Measurements from ENCODE around the gene PGBD1. TPM values are rescaled to one million over a fixed set of nuclear protein-coding genes. Genes with fewer than 3 reads are reported as not detected.
"Not testable (repeated sequence)": the region's sequence is repeated elsewhere in the genome, so short reads cannot be mapped to it uniquely, and the experiment has no call there.

PGBD1 gene
- polyA plus RNA-seq, 5 donors = 11.8 to 14.1 (median 13.4) TPM

GRCh38 chr6:28267695-28268059 is 13.7 kb upstream of the PGBD1 start:
- no peak for DNase-seq

DNA sequence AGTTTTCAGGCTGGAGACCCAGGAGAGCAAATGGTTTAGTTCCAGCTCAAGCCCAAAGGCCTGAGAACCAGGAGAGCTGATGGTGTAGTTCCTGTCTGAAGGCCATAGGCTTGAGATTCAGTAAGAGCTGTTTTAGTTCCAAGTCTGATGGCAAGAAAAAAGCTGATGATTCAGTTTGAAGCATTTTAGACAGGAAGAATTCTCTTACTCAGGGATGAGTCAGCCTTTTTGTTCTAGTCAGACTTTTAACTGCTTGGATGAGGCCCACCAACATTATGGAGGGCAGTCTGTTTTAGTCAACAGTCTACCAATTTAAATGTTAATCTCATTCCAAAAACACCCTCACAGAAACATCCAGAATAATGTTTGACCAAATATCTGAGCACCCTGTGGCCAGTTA is 11.9 kb upstream of the PGBD1 start:
- DNase-seq = no peak

- DNase-seq = no peak
These were observed 6.5 kb upstream of the PGBD1 start for GRCh38 chr6:28274888-28275287.

DNA sequence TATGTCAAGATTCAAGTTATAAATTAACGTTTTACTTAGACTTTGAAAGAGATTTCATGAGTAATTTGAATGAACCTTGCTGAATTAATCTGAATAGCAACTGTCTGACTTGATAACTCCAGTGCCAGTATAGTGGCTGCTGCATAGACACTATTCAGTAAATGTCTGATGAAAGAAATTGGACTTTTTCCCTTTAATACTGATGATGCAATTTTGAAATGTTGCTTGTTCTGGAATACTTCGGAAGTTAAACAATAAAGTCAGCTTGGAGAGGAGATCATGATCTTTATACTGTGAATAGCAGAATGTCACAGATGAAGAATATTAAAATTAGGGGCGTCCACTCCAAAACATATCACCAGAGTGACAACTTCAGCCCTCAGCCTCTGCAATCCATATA is 3.6 kb upstream of the PGBD1 start:
- no peak for DNase-seq

DNA sequence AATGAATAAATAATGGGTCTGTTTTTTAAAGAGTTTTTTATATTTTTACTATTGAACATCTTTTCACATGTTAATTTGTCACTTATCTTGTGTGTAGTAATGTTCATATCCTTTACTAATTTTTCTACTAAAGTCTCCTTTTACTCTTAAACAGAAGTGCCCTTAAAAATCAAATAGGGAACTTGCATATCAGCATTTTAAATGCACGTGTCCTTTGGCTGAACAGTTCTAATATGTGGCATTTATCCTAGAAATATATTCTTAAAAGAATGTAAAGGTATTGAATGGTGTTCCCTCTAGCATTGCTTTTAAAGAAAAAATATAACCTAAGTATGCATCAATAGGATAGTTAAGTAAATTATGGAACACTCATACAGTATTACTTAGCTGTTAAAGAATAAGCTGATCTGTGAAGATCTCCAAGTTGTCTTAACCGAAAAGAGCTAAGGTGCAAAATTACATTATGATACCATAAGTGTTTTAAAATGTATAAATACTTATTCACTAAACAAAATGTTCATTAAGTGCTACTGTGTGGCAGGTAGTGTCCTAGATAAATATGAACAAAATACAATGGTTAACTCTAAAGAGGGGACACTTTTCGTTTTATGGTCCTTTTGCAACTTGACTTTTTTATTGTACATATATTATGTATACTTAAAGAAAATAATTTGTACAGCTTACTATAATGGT is 631 bp upstream of the PGBD1 start:
- DNase-seq = no peak

DNA sequence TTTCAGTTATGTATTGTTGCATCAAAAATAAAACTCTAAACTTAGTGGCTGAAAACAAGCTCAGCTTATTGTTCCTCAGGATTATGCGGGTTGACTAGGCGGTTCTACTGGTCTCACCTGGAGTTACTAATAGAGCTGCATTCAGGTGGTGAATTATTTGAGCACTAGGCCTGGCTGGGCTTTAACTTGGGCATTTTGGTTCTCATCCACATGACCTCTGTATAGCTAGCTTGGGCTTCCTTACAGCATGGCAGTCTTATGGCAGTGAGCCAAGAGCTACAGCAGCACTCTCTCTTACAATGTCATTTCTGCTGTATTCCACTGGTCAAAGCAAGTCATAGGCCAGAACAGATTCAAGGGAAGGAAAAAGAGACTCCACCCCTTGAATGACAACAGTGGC is 1.6 kb downstream of the PGBD1 start:
- no peak for DNase-seq

DNA sequence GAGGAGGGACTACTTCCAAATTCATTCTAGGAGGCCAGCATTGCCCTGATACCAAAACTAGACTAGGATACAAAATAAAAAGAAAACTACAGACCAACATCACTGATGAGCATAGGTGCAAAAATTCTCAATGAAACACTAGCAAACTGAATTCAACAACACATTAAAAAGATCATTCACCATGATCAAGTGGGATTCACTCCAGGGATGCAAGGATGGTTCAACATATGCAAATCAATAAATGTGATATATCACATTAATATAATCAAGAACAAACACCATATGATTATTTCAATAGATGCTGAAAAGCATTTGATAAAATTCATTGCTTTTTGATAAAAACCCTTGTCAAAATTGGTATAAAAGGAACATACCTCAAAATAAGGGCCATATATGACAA is 10.2 kb downstream of the PGBD1 start:
- no peak for DNase-seq

DNA sequence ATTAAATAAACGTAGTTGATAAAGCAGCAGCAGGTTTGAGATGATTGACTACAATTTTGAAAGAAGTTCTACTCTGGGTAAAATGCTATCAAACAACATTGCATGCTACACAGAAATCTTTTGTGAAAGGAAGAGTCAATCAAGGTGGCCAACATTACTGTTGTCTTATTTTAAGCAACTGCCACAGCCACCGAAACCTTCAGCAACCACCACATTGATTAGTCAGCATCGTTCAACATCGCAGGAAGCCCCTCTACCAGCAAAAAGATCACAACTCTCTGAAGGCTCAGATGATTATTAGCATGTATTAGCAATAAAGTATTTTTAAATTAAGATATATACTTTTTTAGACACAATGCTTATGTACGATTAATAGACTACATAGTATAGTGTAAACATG is 14.0 kb downstream of the PGBD1 start:
- no peak for DNase-seq

DNA sequence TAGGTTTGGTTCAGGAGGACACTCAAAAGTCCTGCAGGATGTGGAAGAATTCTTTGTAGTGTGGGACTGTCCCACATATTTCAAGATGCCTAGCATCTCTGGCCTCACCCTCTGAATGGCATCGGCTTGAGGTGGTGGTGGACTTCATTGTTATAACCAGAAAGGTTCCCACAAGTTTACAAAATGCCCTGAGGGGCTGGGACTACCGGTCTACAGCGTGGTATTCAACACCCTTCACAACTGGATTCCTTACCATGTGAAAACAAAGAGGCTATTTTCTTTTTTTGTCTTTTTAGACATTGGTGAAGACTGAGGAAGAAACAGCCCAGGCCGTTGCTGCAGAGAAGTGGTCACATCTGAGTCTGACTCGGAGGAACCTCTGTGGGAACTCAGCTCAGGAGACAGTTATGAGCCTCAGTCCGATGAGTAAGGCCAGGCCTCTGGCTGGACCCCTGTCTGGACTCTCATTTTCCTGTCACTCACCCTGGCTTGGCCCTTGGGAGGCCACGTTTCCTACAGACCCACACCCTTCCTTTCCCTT is 15.2 kb downstream of the PGBD1 start:
- DNase-seq = no peak

DNA sequence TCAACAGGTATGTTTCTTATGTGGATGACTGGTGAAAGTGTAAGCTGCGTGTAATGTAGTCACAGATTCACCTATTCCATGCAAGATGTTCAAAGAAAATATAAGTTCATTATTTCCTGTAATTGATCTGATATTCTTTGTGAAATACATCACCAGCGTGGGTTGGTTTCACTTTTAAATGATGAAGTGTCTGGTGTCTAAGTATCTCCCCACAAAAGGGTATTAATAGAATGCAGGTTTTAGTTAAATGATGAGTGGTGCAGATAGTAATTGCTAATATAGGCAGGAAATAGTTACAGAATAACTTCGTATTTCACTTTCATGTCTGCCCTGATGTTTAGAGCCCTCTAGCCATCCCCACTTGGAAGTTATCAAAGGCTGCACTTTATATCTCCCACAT is 22.2 kb downstream of the PGBD1 start:
- DNase-seq = no peak

GRCh38 chr6:28306363-28306762 is 25.0 kb downstream of the PGBD1 start:
- DNase-seq = not testable (repeated sequence)

- no peak for DNase-seq
These were observed 29.9 kb downstream of the PGBD1 start for GRCh38 chr6:28311139-28311823.

DNA sequence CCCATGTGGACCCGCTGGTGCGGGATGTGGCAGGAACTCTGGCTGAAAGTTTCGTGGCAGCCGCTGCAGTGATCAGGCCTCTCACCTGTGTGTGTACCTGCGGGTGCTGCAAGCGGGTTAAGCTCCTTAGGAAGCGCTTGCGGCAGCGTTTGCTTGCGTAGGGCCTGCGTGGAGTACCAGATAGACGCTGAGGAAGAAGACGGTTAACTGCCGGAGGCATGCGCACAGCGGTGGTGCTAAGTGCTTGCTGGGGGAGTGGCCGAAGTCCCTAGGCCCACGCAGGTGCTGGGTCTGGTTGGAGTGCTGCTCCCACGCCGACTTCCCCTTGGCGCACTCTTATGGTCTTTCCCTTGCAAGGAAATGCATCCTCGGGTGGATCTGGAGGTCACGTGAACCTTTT is 31.6 kb downstream of the PGBD1 start:
- DNase-seq = no peak

DNA sequence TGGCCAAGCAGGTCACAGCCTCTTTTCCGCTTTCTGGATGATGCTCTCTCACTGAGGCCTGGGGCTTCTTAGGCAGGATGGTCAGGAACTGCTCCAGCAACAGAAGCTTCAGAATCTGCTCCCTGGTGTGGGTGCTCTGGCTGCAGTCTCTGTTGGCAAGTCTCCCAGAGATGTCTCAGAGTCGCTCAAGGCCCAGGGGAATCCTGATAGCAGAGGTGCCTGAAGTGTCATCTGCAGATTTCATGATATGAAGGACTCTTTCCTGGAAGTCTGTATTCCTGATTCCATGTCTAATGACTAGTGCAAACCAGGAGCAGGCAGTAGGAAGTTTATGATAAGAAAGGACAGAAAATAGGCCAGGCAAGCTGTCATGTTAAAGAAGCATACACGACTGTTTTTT is 34.3 kb downstream of the PGBD1 start:
- DNase-seq = no peak

DNA sequence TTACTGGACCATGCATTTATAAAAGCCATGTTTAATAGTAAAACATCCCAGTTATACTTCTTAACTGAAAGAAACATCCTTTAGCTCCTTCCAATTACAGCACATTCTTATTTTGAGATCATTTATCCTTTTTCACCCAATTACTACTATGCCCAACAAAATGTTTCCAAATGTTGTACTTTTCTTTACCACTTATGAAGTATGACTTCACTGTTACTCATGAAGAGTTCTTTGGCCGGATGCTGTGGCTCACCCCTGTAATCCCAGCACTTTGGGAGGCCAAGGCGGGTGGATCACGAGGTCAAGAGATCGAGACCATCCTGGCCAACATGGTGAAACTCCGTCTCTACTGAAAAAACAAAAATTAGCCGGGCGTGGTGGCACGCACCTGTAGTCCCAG is 36.5 kb downstream of the PGBD1 start:
- DNase-seq = not testable (repeated sequence)

DNA sequence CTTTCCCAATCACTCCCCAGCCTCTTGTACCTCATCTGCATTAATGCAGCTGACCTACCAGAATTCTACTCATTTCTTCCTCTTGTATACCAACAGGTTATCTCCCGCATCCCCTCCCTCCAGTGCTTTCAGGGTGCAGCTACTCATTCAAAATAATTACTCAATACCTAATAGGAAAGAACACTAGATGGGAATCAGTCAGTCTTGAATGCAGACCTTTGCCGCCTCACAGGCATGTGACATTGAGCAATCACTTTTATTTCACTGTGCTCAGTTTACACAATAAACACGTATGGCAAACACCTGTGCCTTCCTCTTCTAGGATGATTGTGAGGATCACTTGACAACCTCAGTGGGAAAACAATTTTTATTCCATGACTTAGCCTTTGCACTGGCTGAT is 41.3 kb downstream of the PGBD1 start:
- no peak for DNase-seq

- no peak for DNase-seq
These were observed 42.5 kb downstream of the PGBD1 start for GRCh38 chr6:28323813-28324424.

GRCh38 chr6:28326371-28326948 is 45.1 kb downstream of the PGBD1 start:
- DNase-seq = no peak

- DNase-seq = no peak
These were observed 48.7 kb downstream of the PGBD1 start for GRCh38 chr6:28330041-28330440.

DNA sequence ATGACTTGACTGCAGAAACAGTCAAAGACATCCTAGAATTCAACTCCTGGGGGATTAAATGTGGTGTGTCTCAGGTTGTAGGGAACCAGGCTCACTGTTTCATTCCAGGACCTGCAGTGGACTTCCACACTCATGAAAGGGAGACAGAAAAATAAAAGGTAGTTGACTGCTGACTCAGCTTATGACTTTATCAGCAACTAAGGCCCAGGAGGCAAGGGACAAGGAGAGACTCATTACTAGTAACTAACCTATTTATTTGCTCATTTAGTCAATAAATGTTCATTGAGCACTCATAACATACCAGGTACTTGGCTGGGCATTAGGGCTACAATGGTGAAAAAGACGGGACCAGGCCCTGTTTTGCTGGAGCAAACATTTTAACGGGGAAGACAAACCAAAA is 51.7 kb downstream of the PGBD1 start:
- DNase-seq = no peak

DNA sequence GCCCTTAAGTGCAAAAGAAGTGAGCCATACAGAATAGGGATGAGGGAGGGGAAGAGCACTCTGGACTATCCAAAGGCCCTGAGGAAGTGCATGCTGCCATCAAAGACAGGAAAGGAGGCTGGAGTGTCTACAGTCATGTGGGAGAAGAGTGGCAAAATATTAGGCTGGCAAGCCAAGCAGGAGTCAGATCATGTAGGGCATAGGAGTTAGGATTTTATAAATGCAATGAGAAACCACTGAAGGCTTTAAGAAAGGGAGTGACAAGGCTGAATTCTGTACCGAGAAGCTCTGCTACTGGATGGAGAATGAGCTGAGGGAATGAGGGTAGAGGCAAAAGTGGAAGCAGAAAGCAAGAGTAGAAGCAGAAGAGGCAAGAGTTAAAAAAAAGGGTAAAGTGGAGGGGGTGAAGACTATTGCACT is 52.2 kb downstream of the PGBD1 start:
- no peak for DNase-seq

GRCh38 chr6:28334286-28335039 is 53.1 kb downstream of the PGBD1 start:
- no peak for DNase-seq

Data from right lung (tissue), 5 donors.